Endothelial cell of umbilical vein (primary cell): Measurements from ENCODE around the gene FGF9. TPM values are rescaled to one million over a fixed set of nuclear protein-coding genes. Genes with fewer than 3 reads are reported as not detected.

Experiments
- Bru-seq: library from RNA; stranded (reverse); fragments of 400-500 nt; gene quantifications from one replicate; lab custom pipeline; 2021; lab: Mats Ljungman, UMichigan
- BruChase-seq, 2 experiments: library from RNA; stranded (reverse); fragments of 400-500 nt; gene quantifications; one replicate each; lab custom pipeline; 2021; lab: Mats Ljungman, UMichigan
- BruUV-seq: library from RNA; stranded (reverse); fragments of 400-500 nt; replicated peaks from 2 replicates; lab custom pipeline; 2021; lab: Mats Ljungman, UMichigan
- CTCF ChIA-PET: fragments of 300-600, 350-600 bp; sonication (Branson Sonifier 250); formaldehyde crosslinking; loops from one replicate; lab custom pipeline; 2021; ENCODE audit warnings: antibody characterized with exemption, inconsistent platforms; lab: Charles Lee
- POLR2A ChIA-PET: fragments of 300-600, 350-600 bp; sonication (Branson Sonifier 250); formaldehyde crosslinking; loops from one replicate; lab custom pipeline; 2021; ENCODE audit warnings: antibody characterized with exemption, inconsistent platforms; lab: Charles Lee
- DNase-seq: peaks from one replicate; pipeline ENCODE4 v3.0.0-alpha.2; 2011; ENCODE audit warnings: low read depth, low spot score
- FAIRE-seq: peaks from 2 replicates; lab custom pipeline; 2011; peaks lifted over from hg19 to GRCh38; lab: Jason Lieb, UNC
- H2AFZ ChIP-seq: 2 replicates; pipeline ENCODE4 v1.6.0; 2012; ENCODE audit warnings: low read depth, low read length, control low read depth, inconsistent platforms
- H3K27ac ChIP-seq: 2 replicates; pipeline ENCODE4 v1.5.1; 2011; ENCODE audit warnings: low read depth, mild to moderate bottlenecking, control low read depth, low read length, moderate library complexity; ENCODE audit not compliant: insufficient read depth
- H3K27me3 ChIP-seq, 2 experiments: 2 replicates each; pipeline versions ENCODE4 v1.6.0 to v1.6.1; 2011; ENCODE audit warnings: low read length in 2 of 2, mixed read lengths in 1 of 2; ENCODE audit not compliant: control insufficient read depth in 2 of 2, insufficient read depth in 2 of 2
- H3K36me3 ChIP-seq, 2 experiments: 2 replicates in 1 of 2; 3 replicates in 1 of 2; pipeline ENCODE4 v1.5.1; 2011; ENCODE audit warnings: low read length in 2 of 2, mild to moderate bottlenecking in 1 of 2, moderate library complexity in 1 of 2; ENCODE audit not compliant: control insufficient read depth in 2 of 2, insufficient read depth in 2 of 2; ENCODE audit errors: extremely low read depth in 1 of 2
- H3K4me1 ChIP-seq: 3 replicates; pipeline ENCODE4 v1.5.1; 2011; ENCODE audit warnings: mild to moderate bottlenecking, low read length; ENCODE audit not compliant: control insufficient read depth, insufficient read depth; ENCODE audit errors: extremely low read depth
- H3K4me2 ChIP-seq: 2 replicates; pipeline ENCODE4 v1.6.1; 2011; ENCODE audit warnings: low read length, control low read depth, mixed read lengths; ENCODE audit not compliant: insufficient read depth
- H3K4me3 ChIP-seq, 3 experiments: fragments of 200-600 bp in 1 of 3; sonication (generic), shearing (Covaris generic) in 1 of 3; replicated peaks in 1 of 3; 2 replicates each; pipeline ENCODE4 v1.5.1; 2011 to 2016; ENCODE audit warnings: control low read depth in 3 of 3, low read length in 3 of 3, mild to moderate bottlenecking in 2 of 3, inconsistent platforms in 1 of 3, low read depth in 1 of 3, moderate library complexity in 1 of 3; ENCODE audit not compliant: insufficient read depth in 1 of 3
- H3K79me2 ChIP-seq: 2 replicates; pipeline ENCODE4 v1.6.0; 2012; ENCODE audit warnings: low read length, inconsistent platforms; ENCODE audit not compliant: control insufficient read depth, insufficient read depth
- H3K9ac ChIP-seq: replicated peaks from 2 replicates; pipeline ENCODE3; 2011; ENCODE audit warnings: low read length, control low read depth; ENCODE audit not compliant: insufficient read depth; ENCODE audit errors: extremely low read depth
- H3K9me1 ChIP-seq: replicated peaks from 3 replicates; pipeline ENCODE4 v1.6.0; 2011; ENCODE audit warnings: mild to moderate bottlenecking, low read length; ENCODE audit not compliant: control insufficient read depth, insufficient read depth; ENCODE audit errors: extremely low read depth
- H3K9me3 ChIP-seq: replicated peaks from 2 replicates; pipeline ENCODE4 v1.5.1; 2012; ENCODE audit warnings: low read length, inconsistent platforms; ENCODE audit not compliant: control insufficient read depth, insufficient read depth
- H4K20me1 ChIP-seq: replicated peaks from 2 replicates; pipeline ENCODE3; 2011; ENCODE audit warnings: mild to moderate bottlenecking, low read length; ENCODE audit not compliant: control insufficient read depth, insufficient read depth; ENCODE audit errors: extremely low read depth
- EZH2 ChIP-seq: IDR thresholded peaks from 2 replicates; pipeline ENCODE4 v1.6.1; 2012; ENCODE audit warnings: borderline replicate concordance, low read depth, mild to moderate bottlenecking, moderate library complexity, low read length, inconsistent platforms; ENCODE audit not compliant: severe bottlenecking
- FOS ChIP-seq: IDR thresholded peaks from 2 replicates; pipeline ENCODE4 v1.6.1; 2011; ENCODE audit warnings: mild to moderate bottlenecking, low read length, moderate library complexity, borderline replicate concordance; ENCODE audit not compliant: insufficient read depth
- MAX ChIP-seq: IDR thresholded peaks from 2 replicates; pipeline ENCODE4 v1.6.1; 2011; ENCODE audit not compliant: insufficient read depth, insufficient read length
- MYC ChIP-seq: IDR thresholded peaks from one replicate; pipeline ENCODE4 v1.6.1; 2011; ENCODE audit warnings: mild to moderate bottlenecking, low read depth, low read length
- dilution Hi-C: fragments of 300-500 bp; cut with MboI; formaldehyde crosslinking; loops from one replicate; pipeline ENCODE4 v1.15.0; 2019; ENCODE audit warnings: low sequenced_read_pairs; ENCODE audit not compliant: extremely low pct_ligation_motif_present
- intact Hi-C: fragments of 100-400 bp; cut with micrococcal nuclease; formaldehyde crosslinking; loops from one replicate; pipeline ENCODE4 v1.10.0; 2022
- long read RNA-seq: library from polyadenylated mRNA; stranded (forward); transcript quantifications from one replicate; pipeline ENCODE4 v2.0.0, GENCODE V29; 2021
- polyA minus RNA-seq, 3 experiments: library from RNA; depleted of rRNA, polyadenylated mRNA; stranded (reverse); fragments of >200 nt; gene quantifications; 1 replicate in 1 of 3; 2 replicates in 2 of 3; pipeline ENCODE4 v1.2.3, GENCODE V29; 2011
- polyA plus RNA-seq, 4 experiments: library from polyadenylated mRNA; depleted of rRNA in 3 of 4; stranded (reverse) in 3 of 4; unstranded in 1 of 4; fragments of >200 nt; gene quantifications; 2 replicates each; pipeline versions ENCODE4 v1.2.1 to v1.2.3, GENCODE V29; 2011 to 2012; ENCODE audit warnings: missing spikeins in 1 of 4
- total RNA-seq: library from RNA; stranded (reverse); gene quantifications from 2 replicates; pipeline ENCODE4 v1.2.3, GENCODE V29; 2021

Gene FGF9
- total RNA-seq (not detected in 2 replicates), polyA plus RNA-seq (not detected in 2 replicates), polyA minus RNA-seq (0.17 TPM in 1 of 2 replicates, not detected in the other), Bru-seq, nascent RNA (percentile 3 among the genes with signal in this experiment), BruChase-seq, experiment 1, labeled RNA remaining after a 6-hour chase (percentile 3 among the genes with signal in this experiment), BruChase-seq, experiment 2, labeled RNA remaining after a 2-hour chase (percentile 6 among the genes with signal in this experiment)
- not detected in 2 replicates for polyA plus RNA-seq (2011; cell fraction: cytosol; rRNA removed)
- not detected in 2 replicates for polyA plus RNA-seq (2011; cell fraction: nucleus; rRNA removed)
- not detected in 2 replicates for polyA plus RNA-seq (2012)
- polyA minus RNA-seq (2011; cell fraction: cytosol; rRNA and poly(A)+ RNA removed): not detected
- polyA minus RNA-seq (2011; cell fraction: nucleus; rRNA and poly(A)+ RNA removed): not detected in 2 replicates
- long read RNA-seq: 0 reads

- Histone ChIP-seq H3K9ac (no peak within 1 kb of the TSS), H3K4me3 (peak within 1 kb of the TSS; percentile 23 to 34 (median 32)), H3K4me1 (peaks cover 19% of the 10 kb centered on the region), H3K9me3 (no peaks in the 10 kb centered on the region), H3K9me1 (no peaks in the 10 kb centered on the region), H3K4me2 (peak within 1 kb of the TSS; percentile 62), H3K27ac (no peak within 1 kb of the TSS), H3K79me2 (no peaks in the 10 kb centered on the region), H2AFZ (peak within 1 kb of the TSS; percentile 81), H4K20me1 (no peaks in the 10 kb centered on the region), H3K27me3 (peaks cover 46 to 74% of the 10 kb centered on the region in 2 experiments), H3K36me3 (no peaks in the 10 kb centered on the region)
- dilution Hi-C loops: no loop called here
- no TSS peak for BruUV-seq
- intact Hi-C loops: loop anchor here (2.0 to 5.0 kb wide), 2 partner anchors 68 to 374 kb away; no protein-coding TSS in a partner anchor
- FAIRE-seq (peak; percentile 40), DNase-seq (peak; percentile 54)
- CTCF ChIA-PET: interaction anchor here (1.3 to 4.0 kb wide), 2 partner anchors 34 to 1349 kb away, joined by 3 to 27 read pairs; no protein-coding TSS in a partner anchor
- POLR2A ChIA-PET: no interaction called here
- TF ChIP-seq EZH2: peak; percentile 36
- no peak for TF ChIP-seq FOS
- TF ChIP-seq MYC: no peak
- TF ChIP-seq MAX: no peak
Observed at GRCh38 chr13:21670883-21671619, at the start of gene FGF9. Gene FGF9 (plus strand): TSS chr13:21671073. CDS start chr13:21671913, 840 bp downstream.
